ENCODE results near the gene IQGAP2. TPM values are rescaled to one million over a fixed set of nuclear protein-coding genes. Genes with fewer than 3 reads are reported as not detected.

Gene IQGAP2
- total and polyA plus RNA-seq, 8 donors: 15.6 to 29.1 (median 17.1) TPM

DNA sequence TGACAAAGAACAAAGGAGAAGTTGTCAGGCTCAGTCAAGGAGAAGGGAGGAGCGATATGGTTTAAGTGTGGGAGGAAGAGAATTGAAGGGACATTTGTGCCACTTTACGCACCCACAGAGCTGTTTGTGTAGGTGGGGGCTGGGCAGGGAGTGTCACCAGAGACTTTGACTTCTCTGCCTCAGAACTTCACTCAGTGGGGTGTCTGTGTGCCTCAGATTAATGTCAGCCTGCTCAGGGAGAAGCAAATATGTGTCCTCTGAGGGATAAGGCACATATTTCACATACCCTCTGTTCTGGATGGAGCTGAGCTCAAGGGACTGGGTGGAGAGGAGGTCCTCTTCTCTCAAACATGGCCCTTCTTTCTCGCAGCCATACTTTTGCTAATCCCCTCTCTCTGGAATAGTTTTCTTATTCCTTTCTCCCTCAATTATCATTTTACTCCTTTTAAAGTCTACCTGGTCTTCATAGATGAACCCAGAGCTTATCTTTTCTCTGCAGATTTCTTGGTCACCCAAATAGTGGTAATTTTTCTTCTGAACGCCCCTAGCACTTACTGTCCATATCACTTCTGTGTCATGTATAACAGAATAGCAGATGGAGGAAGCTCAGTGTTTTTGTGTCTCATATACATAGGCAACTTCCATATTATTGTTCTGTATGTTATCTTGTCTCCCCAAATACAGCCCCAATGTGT, 77.0 kb downstream of the IQGAP2 start:
- no peak overlapping the region for H3K27ac ChIP-seq
- H3K36me3 ChIP-seq: no peaks in the 10 kb centered on the region

DNA sequence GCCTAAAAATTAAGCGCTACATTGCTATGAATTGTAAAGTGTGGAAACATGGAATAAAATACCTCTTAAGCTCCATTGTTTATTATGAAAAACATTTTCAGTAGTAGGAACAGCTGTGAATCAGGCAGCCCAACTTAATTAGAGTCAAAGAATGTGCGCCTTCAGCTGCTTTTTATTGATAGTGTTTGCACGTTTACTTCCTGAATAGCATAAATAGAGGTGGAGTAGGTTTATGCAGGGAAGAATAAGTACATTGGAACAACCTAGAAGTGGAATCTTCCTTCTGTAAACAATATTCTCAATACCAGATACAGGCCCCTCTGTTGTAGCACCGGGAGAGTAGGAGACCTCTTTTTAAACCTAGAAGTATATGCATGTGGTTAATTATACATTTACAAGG, 79.9 kb downstream of the IQGAP2 start:
- TF ChIP-seq, protein P1, sequence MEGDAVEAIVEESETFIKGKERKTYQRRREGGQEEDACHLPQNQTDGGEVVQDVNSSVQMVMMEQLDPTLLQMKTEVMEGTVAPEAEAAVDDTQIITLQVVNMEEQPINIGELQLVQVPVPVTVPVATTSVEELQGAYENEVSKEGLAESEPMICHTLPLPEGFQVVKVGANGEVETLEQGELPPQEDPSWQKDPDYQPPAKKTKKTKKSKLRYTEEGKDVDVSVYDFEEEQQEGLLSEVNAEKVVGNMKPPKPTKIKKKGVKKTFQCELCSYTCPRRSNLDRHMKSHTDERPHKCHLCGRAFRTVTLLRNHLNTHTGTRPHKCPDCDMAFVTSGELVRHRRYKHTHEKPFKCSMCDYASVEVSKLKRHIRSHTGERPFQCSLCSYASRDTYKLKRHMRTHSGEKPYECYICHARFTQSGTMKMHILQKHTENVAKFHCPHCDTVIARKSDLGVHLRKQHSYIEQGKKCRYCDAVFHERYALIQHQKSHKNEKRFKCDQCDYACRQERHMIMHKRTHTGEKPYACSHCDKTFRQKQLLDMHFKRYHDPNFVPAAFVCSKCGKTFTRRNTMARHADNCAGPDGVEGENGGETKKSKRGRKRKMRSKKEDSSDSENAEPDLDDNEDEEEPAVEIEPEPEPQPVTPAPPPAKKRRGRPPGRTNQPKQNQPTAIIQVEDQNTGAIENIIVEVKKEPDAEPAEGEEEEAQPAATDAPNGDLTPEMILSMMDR (IDR thresholded peaks at IDR 0.05): no peak
- no peaks in the 10 kb centered on the region for H3K27me3 ChIP-seq
- ATAC-seq (no peak), DNase-seq (no peak)
- H3K4me3 ChIP-seq: no peak overlapping the region
- H3K9me3 ChIP-seq: no peaks in the 10 kb centered on the region
- intact Hi-C loops (cut with DNase I): no loop called here
- peaks cover 0 to 12% of the 10 kb centered on the region in 2 donors for H3K4me1 ChIP-seq
- no peaks in the 10 kb centered on the region for H3K36me3 ChIP-seq
- no peak overlapping the region for H3K27ac ChIP-seq

More for the DNA sequence above, 77.0 kb downstream of the IQGAP2 start:
- no peak for DNase-seq
- TF ChIP-seq, protein P1 (IDR thresholded peaks at IDR 0.05): no peak
- Histone ChIP-seq H3K9me3 (no peaks in the 10 kb centered on the region), H3K4me3 (no peak overlapping the region), H3K4me1 (peaks cover 0 to 12% of the 10 kb centered on the region in 2 donors), H3K27me3 (no peaks in the 10 kb centered on the region)
- intact Hi-C loops (cut with DNase I): no loop called here
- ATAC-seq: peak; percentile 26

DNA sequence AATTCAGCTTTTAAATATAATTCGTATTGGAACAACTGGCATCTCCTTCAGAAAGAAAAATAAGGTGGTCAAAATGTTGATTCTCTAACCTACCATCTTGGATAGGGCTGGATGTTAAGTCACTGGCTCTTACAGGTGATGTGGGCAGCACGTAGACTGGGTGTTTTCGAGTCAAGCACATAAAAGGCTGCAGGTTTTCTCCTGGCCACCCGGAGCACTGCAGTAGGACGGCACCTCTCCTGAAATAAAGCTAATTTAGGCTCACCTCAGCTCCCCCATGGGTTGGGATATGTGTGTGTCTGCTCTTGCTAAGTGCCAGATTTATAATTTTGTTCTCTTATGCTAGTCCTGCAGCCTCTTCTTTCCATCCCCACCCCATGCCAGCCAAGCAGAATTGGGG, 80.3 kb downstream of the IQGAP2 start:
- ATAC-seq: no peak
- TF ChIP-seq, protein P1 (IDR thresholded peaks at IDR 0.05): no peak

DNA sequence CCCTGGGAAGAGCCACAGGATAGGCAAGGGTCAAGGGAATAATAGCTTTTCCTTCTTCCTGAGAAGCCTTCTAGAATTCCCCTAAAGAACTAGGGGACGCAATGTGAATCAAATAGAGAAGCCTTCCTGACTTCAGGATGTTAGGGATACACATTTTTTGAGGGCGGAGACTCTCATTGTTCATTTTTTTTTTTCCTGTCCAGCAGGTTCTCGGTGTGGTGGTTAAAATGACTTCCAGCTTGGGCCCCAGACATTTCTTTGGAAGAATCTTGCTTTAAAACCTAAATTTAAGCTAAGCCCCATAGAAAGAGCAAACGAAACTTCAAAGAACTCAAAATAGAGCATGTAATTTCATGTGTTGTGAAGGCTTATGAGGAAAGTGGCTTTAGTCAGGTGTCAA, 80.8 kb downstream of the IQGAP2 start:
- H3K4me1 ChIP-seq: peaks cover 0 to 12% of the 10 kb centered on the region in 2 donors
- DNase-seq (no peak), ATAC-seq (no peak)
- TF ChIP-seq, protein P1 (IDR thresholded peaks at IDR 0.05): no peak
- no peaks in the 10 kb centered on the region for H3K36me3 ChIP-seq
- no peak overlapping the region for H3K27ac ChIP-seq
- no peaks in the 10 kb centered on the region for H3K27me3 ChIP-seq
- H3K9me3 ChIP-seq: no peaks in the 10 kb centered on the region
- H3K4me3 ChIP-seq: no peak overlapping the region
- intact Hi-C loops (cut with DNase I): no loop called here

More for the DNA sequence above, 80.3 kb downstream of the IQGAP2 start:
- Histone ChIP-seq H3K27me3 (no peaks in the 10 kb centered on the region), H3K27ac (no peak overlapping the region), H3K36me3 (no peaks in the 10 kb centered on the region), H3K4me3 (no peak overlapping the region), H3K9me3 (no peaks in the 10 kb centered on the region), H3K4me1 (peaks cover 0 to 12% of the 10 kb centered on the region in 2 donors)
- intact Hi-C loops (cut with DNase I): no loop called here
- no peak for DNase-seq

DNA sequence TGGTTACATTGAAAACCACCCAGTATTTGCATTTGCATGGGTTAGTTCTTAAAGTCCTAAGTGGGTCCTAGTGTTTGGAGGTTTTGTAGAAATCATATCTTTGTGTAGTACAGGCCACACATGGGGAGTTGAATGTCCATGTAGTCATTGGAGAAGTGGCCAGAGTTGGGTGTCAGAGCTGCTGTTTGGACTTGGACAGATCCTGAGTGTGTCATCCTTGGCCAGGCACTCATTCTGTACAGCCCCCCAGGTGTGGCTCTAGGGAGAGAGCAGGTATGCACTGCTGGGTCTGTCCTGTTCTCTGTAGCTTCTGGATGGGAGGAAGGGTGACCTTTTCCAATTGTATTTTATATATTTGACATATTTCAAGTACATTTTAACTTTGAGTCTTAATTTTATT, 82.4 kb downstream of the IQGAP2 start:
- intact Hi-C loops (cut with DNase I): no loop called here
- ATAC-seq: no peak
- no peaks in the 10 kb centered on the region for H3K9me3 ChIP-seq
- DNase-seq: no peak
- H3K4me3 ChIP-seq: no peak overlapping the region
- peaks cover 0 to 5% of the 10 kb centered on the region in 2 donors for H3K4me1 ChIP-seq
- H3K27ac ChIP-seq: no peak overlapping the region
- H3K27me3 ChIP-seq: no peaks in the 10 kb centered on the region
- TF ChIP-seq, protein P1 (IDR thresholded peaks at IDR 0.05): no peak
- H3K36me3 ChIP-seq: no peaks in the 10 kb centered on the region

All from left lung (tissue), 10 donors.